Mesangial cell (primary cell): ENCODE results near the gene CLTC. TPM values are rescaled to one million over a fixed set of nuclear protein-coding genes. Genes with fewer than 3 reads are reported as not detected.

Experiments
- total RNA-seq: library from RNA; depleted of rRNA; stranded (reverse); fragments of >200 nt; gene quantifications from 2 replicates; pipeline ENCODE4 v1.2.3, GENCODE V29; 2015

The CLTC gene
- 208 and 220 TPM in 2 replicates for total RNA-seq

GRCh38 chr17:59619298-59620063 lies at the start of gene CLTC:
Gene CLTC, plus strand, starts transcription at chr17:59619895. Its CDS starts 237 bp downstream, at chr17:59620132.

GRCh38 chr17:59707149-59707970 lies 87.7 kb downstream of the CLTC start, which contains the start of the genes PTRH2 and VMP1:
Gene PTRH2, minus strand, starts transcription at chr17:59707430. Its CDS starts 9,452 bp downstream, at chr17:59697978.
Gene VMP1, plus strand, starts transcription at chr17:59707654. Its CDS starts 23,793 bp downstream, at chr17:59731447.

Other genes starting within 250 kb of the CLTC start
- 17.4 and 25.1 TPM in 2 replicates for gene DHX40, start 54.3 kb upstream of the CLTC start, total RNA-seq
- gene PTRH2, start 87.5 kb downstream of the CLTC start, total RNA-seq, result 20.8 and 26.2 TPM in 2 replicates
- gene VMP1, start 87.8 kb downstream of the CLTC start, total RNA-seq, result 105 and 127 TPM in 2 replicates